ENCODE results near the gene OLFML2A.

The OLFML2A gene

GRCh38 chr9:124810663-124811355, 33.9 kb downstream of the OLFML2A start:
- H3K4me3 ChIP-seq (ENCODE audit: control insufficient read depth, low read depth, low read length), result no peak overlapping the region
- DNase-seq (ENCODE audit: low read depth), result peak; percentile 83
- no peak for TF ChIP-seq CTCF (conservative IDR thresholded peaks at IDR 0.05; ENCODE audit: control insufficient read depth, insufficient read depth, low read depth, low read length)

- no peak for TF ChIP-seq CTCF (conservative IDR thresholded peaks at IDR 0.05; ENCODE audit: control insufficient read depth, insufficient read depth, low read depth, low read length)
- H3K4me3 ChIP-seq (ENCODE audit: control insufficient read depth, low read depth, low read length), result no peak overlapping the region
- peak; percentile 98 for DNase-seq (ENCODE audit: low read depth)
These were observed 35.5 kb downstream of the OLFML2A start for GRCh38 chr9:124812441-124812876.

GRCh38 chr9:124813041-124813440, 36.1 kb downstream of the OLFML2A start:
- DNase-seq (ENCODE audit: low read depth), result no peak
- TF ChIP-seq CTCF (conservative IDR thresholded peaks at IDR 0.05; ENCODE audit: control insufficient read depth, insufficient read depth, low read depth, low read length), result no peak
- H3K4me3 ChIP-seq (ENCODE audit: control insufficient read depth, low read depth, low read length), result no peak overlapping the region

- no peak for DNase-seq (ENCODE audit: low read depth)
- H3K4me3 ChIP-seq (ENCODE audit: control insufficient read depth, low read depth, low read length), result no peak overlapping the region
- TF ChIP-seq CTCF (conservative IDR thresholded peaks at IDR 0.05; ENCODE audit: control insufficient read depth, insufficient read depth, low read depth, low read length), result no peak
These were observed 36.7 kb downstream of the OLFML2A start for GRCh38 chr9:124813501-124814163.

GRCh38 chr9:124814164-124814535, 37.2 kb downstream of the OLFML2A start:
- DNase-seq (ENCODE audit: low read depth), result no peak
- H3K4me3 ChIP-seq (ENCODE audit: control insufficient read depth, low read depth, low read length), result no peak overlapping the region
- TF ChIP-seq CTCF (conservative IDR thresholded peaks at IDR 0.05; ENCODE audit: control insufficient read depth, insufficient read depth, low read depth, low read length), result no peak

- H3K4me3 ChIP-seq (ENCODE audit: control insufficient read depth, low read depth, low read length), result no peak overlapping the region
- no peak for TF ChIP-seq CTCF (conservative IDR thresholded peaks at IDR 0.05; ENCODE audit: control insufficient read depth, insufficient read depth, low read depth, low read length)
- no peak for DNase-seq (ENCODE audit: low read depth)
These were observed 38.7 kb downstream of the OLFML2A start for GRCh38 chr9:124815601-124816000.
